NCI-H1694 (cell line): ENCODE results near the gene TAF5L.

Experiments used
- DNase-seq: peaks from one replicate; lab custom pipeline; 2025; lab: John Stamatoyannopoulos, UW

TAF5L gene

DNA sequence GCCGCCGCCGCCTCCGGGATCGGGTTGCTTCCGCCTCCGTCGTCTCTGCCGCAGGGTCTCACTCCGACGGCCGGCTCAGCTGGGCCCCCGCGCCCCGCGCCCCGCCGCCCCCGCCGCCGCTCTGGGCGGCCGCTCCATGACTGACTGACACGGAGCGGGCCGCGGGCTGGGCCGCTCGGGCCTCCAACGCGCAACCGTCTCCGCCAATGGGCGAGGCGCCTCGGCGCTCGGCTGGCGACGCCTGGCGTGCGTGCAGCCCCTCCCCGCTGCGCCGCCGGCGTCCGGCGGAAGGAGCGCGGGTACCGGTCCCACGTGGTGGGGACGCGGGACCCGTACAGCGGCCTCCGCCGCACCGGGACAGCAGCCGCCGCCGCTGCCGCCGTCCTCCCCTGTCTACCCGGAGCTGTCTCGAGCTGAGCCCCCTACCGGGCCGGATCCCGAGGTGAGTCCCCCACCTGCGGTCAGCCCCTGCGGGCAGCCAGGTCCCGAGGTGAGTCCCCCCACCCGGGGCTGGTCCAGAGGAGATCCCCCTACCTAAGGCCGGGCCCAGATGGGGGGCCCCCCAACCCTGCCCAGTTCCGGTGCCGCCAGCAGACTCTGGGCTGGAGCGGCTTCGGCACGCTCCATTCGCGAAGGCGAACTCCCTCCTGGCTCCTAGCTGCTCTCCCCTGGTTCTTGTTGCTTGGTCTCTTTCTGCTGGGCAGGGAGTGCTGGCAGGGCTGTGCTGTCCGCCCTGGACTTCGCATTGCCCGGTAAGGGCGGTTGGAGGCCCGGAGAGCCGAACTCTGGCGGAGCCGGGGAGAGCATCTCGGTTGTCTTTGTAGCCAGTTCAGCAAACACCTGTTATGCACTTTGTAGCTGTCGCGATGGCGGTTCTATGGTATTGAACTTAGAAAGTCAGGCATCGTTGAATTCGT, at the start of gene TAF5L, which contains the start of gene URB2:
Gene TAF5L, minus strand, starts transcription at position 208 of the 917 bp plus-strand sequence. CDS start 11,640 bp downstream, outside the sequence.
Gene URB2, plus strand, starts transcription at position 333 of the 917 bp plus-strand sequence. CDS start 1,387 bp downstream, outside the sequence.
- DNase-seq = peak; percentile 64

DNA sequence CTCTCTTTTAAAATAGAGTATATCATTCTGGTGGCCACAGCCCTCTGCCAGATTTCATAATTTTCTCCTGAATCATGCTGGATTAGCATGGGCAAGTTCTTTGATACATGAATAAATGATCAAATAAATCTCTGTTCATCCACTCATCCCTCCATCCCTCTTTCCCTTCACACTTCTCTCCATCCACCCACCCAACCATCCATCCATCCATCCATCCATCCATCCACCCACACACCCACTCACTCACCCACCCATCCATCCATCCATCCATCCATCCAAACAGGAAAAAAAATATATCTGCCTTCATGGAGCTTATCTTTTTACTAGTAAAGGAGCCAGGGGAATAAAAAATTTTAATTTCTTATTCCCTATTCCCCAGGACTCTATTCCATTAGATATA, 49.5 kb upstream of the TAF5L start:
- DNase-seq = no peak

DNA sequence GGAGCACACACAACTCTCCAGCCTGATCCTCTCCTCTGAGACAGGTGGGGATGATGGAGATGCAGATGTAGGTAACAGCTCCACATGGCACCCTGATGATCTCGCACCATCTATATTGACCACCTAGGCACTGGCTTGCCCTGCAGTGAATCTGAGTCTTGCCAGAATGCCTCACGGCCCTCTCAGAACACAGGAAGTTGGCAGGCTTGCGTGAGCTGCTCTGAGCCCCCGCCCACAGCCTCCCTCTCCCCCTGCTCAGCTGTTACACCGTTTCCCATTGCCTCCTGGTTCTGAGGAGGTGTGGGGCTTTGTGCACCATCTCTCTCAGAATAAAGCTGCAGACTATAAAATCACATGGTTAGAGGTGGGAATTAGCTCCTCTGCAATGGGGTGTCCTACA, 48.1 kb upstream of the TAF5L start:
- DNase-seq = no peak

DNA sequence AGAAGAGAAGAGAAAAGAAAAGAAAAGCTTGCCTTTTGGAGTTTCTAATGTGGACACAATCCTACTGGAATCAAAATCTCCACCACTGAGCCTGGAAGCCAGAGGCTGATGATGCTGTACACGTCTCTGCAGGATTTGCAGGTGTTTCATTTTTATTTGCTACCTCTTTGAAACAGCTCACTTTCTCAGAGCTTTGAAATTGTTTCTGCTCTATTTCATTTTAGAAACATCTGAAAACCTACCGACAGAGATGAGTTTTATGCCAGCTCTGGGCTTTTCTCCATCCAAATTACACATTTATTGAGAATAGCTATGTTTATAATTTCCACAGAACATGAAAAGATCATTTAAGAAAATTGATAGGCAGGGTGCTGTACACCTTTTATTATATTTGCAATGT, 46.3 kb upstream of the TAF5L start:
- no peak for DNase-seq

DNA sequence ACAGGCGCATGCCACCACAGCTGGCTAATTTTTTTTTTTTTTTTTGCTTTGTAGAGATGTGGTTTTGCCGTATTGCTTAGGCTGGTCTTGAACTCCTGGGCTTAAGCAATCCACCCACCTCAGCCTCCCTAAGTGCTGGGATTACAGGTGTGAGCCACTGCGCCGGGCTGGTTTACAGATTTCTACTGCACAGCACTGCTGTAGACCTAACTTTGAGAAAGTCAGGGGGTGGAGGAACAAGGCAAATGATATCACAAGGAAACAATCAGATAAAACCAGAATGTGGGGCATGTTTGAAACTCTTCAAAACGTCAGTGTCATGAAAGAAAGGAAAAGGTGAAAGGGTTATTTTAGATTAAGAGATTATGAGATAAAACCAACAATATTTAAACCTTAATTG, 45.4 kb upstream of the TAF5L start:
- no peak for DNase-seq

DNA sequence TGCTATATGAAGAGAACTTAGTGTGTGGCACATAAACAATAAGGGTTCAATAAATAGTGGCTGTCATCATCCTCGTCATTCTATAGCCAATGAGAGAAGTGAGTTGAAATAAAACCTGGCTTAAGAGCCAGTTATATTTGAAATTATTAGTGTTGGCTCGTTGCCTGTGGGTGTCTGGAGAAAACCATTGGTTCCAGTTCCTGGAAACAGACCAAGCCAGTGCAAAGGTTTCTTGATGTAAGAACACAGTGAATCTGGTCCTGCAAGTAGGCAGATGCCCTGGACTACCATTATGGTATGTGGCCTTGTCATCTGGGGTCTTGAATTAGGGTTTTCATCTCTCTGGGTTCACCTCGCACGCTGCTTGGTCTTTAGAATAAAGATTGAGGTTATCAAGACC, 43.4 kb upstream of the TAF5L start:
- DNase-seq = no peak

DNA sequence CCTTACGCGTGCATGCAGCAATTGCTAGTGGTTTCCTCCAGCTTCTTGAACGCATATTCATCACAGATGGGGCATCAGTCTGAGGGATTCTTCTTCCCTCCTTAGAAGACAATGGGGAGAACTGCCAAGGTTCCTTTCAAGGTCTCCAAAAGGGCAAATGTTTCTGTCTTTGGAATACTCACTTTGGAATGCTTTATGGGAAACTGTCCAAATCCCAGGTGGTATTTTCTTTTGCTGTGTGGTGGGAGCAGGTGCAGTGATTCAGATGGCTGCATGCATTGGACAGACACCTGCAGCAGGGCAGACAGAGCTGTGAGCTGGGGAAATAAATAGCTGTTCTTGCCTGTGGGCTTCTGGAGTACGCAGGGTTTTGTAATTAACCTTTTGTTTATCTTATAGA, 40.7 kb upstream of the TAF5L start:
- no peak for DNase-seq

DNA sequence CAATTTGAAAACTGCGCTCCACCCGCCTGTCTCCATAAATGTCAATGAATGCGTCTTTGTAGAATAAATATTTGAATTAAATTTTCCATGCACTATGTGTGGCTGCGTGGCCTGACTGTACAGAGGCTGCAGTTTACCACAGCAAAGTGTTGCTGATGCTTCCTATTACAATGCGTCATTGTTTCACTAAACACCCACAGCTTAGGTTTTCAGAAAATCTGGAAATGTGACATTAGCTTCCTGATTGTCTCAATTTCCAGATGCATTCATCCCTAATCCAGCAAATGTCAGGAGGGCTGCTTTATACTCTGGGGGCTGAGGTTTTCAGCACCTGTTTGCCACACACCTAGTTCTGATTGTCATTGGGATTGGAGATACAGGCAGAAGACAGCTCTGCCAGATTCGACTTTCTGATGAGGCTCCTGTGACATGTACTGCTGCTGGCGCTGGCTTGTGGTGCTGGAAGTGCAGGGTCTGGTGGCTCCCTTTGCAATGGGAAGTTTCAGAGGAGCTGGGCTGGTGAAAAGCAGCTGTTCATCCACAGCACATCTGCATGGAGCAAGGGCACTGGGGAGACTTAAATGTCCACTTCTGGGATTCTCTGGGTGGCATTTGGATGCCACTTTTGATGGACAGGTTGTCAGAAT, 40.1 kb upstream of the TAF5L start:
- DNase-seq = no peak

DNA sequence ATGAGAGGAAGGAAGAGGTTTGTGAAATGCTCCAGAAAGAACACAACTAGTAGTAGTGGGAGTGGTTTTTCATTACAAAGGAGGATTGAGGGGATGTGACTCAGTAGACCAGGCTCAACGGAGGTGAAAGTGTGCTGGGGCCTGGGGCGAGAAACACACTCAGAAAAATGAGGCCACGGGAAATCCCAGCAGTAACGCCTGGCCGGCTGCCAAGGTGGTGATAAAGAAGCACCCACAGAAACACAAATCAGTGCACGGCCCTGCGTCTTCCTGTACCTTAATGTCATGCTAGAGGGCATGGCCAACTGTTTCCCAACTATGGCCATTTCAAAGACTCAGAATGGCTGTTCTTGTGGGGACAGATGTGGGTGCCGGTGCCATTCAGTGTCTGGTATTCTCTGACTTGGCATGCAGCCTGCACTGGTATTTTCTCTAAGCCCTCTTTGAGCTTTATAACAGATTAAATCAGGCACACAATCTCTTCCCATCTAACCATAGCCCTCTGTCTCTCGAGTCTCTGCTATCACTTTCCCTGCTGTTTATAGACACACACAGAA, 38.3 kb upstream of the TAF5L start:
- DNase-seq = peak; percentile 16

DNA sequence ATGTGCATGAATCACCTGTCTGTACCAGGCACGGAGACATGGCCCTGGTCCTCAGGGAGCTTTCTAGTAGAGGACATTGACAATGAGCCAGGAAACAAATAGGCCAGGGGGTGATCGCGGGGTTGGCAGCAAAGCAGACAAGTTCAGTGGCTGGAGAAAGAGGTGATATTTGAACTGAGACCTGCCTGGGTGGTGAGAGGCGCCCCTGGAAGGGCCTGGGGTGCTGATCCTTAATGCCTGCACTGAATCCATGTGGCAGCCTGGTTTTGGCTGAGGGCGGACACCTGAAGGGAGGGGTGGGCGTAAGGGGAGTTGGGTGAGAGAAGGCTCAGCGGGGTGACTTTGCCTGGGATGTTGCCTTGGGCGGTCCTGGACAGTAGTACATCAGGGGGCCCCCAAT, 36.0 kb upstream of the TAF5L start:
- no peak for DNase-seq

DNA sequence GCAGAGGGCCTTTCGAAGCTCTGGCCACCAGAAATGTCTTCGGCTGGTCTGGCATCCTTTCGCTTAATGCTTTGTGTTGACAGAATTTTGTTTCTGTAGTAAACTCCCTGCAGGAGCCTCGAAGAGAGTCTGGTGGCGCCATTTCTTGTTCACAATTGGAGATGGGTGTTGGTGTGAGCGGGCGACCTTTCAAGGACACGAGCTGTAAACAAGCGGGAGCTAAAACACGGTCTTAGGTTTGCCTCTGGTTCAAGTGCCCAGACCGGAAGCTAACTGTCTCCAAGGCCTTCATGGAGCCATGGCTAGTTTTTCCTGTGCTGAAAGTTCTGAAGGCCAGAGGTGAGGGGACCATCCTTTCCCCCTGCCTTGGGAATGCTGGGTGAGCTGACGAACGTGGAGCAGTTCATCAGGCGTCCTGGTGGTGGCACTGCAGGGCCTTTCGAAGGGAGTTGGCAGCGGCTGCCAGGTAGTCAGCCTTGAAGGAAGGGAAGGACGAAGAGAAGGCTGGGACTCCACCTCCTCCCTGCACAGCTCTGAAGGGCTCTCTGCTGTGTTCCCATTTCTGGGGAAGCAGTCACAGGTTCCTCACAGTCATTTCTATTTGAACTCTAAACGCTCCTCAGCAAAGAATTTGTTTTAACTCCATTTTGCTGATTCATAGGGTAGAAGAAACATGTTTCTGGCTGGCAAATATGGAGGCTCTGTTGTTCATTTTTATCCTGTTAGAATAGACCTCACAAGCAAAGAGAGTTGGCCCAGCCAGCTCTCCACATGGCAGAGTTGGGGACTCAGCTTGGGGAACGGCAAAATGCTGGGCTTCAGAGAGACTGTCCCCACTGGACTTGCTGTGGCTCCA, 35.3 kb upstream of the TAF5L start:
- peak; percentile 40 for DNase-seq

DNA sequence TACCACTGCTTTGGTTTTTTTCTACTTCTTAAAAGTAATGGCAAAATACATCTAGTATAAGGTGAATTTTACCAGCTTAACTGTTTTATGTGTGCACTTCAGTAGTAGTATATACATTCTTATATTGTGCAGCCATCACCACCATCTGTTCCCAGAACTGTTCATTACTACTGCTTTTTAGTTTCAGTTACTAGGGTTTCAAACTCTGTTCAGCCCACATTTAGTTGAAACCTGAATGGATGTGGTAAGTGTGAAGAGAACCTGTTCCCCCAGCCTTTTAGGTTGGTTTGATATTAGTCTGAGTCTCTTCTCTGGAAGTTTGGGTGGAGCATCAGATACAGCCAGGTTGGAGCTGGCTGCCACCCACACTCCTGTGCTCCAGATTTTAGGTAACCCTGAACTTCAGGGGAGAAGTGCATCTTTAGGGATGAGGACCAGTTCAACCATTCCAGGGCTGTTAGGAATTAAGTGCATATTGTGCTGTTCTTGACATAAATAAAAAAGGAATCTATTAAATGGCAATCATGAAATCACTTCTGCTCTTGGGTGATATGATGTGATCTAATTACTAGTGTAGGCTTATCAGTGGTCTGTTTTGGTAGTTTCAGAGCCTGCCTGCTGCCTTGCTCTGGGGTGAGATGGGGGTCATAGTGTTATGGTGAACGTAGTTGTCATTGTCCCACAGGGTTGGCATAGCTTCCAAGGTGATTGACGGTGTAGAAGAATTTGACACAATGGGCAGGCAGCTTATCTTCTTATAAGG, 32.3 kb upstream of the TAF5L start:
- no peak for DNase-seq

DNA sequence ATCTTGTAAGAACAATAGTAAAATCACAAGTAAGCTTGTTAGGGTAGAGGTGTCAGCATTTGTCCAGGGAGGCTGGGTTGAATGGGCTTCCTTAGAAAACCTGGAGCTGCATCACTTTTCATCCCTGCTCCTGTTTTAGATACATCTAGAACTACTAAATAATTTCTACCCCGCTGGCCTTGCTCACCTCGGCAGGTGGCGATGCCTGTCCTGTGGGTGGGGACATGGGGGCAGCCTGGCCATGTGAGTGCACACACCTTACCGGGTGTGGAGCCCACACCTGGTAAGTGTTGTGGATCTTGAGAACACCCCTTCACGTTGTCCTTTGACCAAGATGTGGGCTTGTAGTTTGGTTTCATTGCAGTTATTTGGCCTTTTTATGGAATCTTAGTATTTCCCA, 29.9 kb upstream of the TAF5L start:
- no peak for DNase-seq

DNA sequence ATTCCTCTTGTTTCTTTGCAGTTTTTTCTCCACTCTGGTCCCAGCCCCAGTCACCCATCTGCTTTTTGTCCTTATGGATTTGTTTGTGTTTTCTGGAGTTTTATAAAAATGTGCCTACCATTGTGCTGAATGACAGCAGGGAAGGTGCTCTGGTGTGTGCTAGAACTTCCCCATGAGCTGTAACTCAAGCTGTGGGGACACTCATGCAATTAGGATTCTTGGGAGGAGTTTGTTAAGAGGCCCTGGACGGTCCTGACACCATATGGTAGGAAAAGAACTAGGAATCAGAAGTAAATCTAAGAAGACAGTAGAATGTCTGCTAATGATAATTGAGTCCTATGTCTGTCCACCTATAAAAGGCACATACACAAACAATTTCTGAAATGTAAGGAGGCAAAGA, 27.5 kb upstream of the TAF5L start:
- DNase-seq = no peak

DNA sequence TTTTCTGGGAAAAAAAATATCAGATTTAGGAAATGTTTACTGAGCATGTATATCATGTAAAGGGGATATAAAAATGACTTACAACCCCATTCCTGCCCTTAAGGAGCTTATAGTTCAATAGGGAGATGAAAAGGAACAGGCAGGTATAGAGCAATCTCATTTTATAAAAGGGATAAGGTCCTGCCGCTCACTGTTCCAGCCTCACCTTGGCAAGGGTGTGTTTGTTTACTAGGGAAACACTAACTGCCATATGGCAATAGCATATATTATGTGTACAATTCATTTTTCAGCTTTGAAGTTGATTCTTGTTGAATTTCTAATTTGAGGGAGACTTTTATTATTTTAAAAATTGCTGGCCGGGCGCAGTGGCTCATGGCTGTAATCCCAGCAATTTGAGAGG, 25.6 kb upstream of the TAF5L start:
- peak; percentile 20 for DNase-seq

DNA sequence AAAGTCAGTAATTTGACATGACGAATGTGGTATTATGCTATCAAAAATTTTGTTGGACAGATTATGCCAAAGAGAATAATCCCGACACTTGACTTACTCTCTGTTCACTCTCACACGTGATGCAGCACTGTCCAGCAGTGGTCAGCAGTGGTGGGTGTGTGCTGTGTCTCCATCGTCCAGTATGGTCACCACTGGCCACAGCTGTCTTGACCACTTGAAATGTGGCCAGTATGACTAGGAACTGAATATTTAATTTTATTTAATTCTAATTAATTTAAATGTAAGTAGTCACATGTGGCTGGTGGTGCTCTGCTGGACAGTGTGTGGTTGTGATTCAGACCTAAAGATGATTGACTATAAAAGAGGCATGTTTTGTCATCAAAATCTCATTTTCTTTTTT, 24.1 kb upstream of the TAF5L start:
- DNase-seq = no peak

DNA sequence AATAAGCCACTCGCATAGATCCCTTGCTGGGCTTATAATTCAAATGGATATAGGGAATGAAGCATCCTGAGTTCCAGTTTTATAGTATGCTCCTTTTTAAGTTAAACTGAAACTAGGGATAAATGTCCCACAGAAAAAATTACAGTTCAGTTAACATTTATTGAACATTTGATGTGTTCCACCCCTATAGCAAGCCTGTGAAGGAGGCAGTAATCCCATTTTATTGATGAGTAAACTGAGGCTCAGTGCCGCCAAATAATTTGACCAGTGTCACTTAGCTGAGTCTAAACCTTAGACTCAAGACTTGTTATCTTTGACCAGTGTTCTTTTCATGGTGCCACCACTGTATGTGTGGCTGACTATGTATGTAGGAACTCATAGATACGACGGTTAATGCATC, 22.5 kb upstream of the TAF5L start:
- DNase-seq = no peak

DNA sequence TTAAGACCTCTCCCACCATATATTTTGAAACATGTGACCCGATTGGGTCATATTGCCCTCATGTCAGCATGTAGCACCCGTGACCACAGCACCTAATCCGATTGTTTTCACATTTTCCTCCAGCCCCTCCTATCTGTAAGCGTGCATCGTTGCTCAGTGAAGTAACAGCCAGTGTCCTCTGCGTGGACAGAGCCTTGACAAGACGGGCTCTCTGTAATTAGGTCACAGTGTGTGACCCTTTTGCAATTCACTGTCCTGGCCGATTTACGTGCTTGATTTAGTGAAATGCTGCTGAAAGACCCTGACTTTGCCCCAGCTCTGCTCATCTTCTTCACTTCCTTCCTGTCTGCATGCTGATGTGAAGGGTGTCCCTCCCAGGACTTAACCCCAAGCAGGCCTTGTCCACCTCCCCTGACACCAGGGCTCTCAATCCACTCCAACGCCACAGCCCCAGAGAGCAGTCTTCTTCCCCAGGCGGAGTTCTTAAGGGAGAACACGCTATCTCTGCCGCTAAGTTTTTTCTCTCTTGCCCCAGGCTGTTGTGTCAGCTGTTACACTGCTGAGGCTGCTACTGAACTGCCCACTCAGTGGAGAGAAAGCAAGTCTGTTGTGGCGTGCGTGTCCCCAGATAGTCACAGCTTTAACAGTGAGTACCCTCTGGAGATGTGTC, 19.5 kb upstream of the TAF5L start:
- DNase-seq = no peak

DNA sequence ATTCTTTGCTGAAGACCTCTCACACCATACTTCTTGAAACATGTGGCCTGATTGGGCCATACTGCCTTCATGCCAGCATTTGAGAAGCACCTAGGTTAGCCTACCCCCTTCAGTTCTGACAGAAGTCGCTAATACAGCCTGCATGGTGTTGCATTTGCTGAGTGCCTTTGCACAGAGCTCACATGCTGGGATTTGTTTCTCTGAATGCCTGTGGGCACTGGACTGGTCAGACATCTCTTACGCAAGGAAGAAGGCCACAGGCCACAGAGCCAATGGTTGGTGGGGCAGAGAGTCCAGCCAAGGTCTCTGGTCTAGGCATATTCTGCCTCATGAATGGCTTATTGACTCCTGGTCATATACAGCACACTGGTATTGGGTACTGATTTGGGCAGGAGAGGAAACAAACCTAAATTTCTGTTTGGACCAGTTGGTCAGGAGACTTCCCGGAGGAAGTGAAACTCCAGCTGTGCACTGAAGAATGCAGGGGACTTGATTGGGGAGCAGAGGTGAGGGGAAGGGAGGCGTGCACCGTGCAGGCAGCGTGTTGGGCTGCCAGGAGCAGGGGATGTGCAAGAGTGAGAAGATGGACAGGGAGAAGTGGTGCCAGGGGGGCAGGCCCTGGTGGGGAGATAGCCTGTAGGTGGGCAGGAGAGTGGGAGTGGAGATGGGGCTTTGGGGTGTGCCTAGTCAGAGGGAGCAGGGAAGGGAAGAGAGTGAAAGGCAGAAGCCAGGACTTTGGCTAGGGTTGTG, 18.2 kb upstream of the TAF5L start:
- DNase-seq = no peak

DNA sequence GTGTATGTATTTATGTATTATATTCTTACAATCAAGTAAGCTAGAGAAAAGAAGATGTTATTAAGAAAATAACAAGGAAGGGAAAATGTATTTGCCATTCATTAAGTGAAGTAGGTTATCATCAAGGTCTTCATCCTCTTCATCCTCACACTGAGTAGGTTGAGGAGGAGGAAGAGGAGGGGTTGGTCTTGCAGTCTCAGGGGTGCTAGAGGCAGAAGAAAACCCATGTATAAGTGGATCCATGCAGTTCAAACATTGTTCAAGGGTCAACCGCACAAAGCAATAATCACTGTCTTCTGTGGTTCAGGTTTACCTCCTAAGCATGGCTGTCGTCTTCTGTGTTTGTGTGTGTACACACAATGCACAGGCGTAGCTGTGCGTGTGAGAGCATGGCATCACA, 17.0 kb upstream of the TAF5L start:
- no peak for DNase-seq
